ENCODE measurements around the gene COL4A4. TPM values are rescaled to one million over a fixed set of nuclear protein-coding genes. Genes with fewer than 3 reads are reported as not detected.
A peak's percentile ranks its signal among the peaks of the same experiment; 100 is the strongest.

COL4A4 gene
- total and polyA plus RNA-seq, 2 experiments from 2014 or later, result 1.3 to 3.1 TPM

DNA sequence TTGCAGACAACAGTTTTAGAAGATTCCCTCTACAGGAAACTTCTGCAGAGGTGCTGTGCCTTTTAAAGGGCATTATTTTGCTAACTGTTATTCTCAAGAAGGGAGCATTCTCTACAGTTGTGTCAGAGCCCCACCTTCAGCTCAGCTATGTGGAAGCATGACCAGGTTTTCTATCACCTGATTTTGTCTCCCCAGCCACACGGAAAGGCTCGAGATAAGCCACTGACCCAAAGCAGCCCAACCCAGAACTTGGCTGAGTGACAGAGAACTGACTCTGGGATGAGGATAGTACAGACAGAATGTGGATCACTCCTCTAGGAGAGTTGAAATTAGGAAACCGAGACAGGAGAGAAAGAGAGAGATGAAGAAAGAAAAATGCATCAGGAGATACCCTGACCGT lies 10.7 kb downstream of the COL4A4 start (continued):
- TF ChIP-seq, protein P1, sequence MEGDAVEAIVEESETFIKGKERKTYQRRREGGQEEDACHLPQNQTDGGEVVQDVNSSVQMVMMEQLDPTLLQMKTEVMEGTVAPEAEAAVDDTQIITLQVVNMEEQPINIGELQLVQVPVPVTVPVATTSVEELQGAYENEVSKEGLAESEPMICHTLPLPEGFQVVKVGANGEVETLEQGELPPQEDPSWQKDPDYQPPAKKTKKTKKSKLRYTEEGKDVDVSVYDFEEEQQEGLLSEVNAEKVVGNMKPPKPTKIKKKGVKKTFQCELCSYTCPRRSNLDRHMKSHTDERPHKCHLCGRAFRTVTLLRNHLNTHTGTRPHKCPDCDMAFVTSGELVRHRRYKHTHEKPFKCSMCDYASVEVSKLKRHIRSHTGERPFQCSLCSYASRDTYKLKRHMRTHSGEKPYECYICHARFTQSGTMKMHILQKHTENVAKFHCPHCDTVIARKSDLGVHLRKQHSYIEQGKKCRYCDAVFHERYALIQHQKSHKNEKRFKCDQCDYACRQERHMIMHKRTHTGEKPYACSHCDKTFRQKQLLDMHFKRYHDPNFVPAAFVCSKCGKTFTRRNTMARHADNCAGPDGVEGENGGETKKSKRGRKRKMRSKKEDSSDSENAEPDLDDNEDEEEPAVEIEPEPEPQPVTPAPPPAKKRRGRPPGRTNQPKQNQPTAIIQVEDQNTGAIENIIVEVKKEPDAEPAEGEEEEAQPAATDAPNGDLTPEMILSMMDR (conservative IDR thresholded peaks at IDR 0.05; ENCODE audit: low read depth in 2 of 2), result no peak
- no peak for TF ChIP-seq EZH2 (IDR thresholded peaks at IDR 0.05; ENCODE audit: low read depth, unreplicated experiment)
- no peak for TF ChIP-seq CREB1 (CRISPR knock-in tag; IDR thresholded peaks at IDR 0.05; ENCODE audit: low read depth)

DNA sequence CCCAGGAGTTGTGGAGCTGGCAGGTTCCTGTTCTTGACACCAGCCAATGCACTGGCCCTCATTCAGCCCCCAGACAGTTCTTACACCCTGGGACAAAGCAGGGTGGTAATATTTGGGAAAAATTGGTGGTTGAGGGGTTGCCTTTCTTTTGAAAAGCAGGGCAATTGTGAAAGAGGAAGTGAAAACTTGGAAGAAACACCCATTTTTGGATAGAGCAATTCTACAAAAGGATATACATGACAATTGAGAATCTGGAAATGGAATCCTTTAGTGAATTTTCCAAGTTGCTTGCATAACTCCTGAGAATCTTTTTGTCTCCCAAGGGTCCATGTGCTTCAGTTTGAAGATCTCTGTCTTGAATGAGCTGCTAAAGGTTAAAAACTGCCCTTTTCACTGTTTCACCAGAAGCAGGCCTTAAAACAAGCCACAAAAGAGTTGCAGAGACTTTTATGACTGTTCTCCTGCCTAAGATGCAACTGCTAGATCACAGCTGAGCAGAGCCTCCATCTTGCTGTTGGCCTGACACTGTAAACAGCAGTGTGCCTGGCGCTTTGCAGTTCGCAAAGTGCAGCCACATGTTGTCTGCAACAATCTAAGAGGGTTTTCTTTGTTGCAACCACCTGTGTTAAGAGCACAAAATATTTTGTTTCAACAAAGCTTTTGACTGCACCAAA lies 11.8 kb downstream of the COL4A4 start:
- 0 out of 2 replicates have a peak, but pooled peaks cover 4% of the 10 kb centered on the region for H3K36me3 ChIP-seq (ENCODE audit: insufficient read depth)
- H3F3A ChIP-seq (replicated peaks; ENCODE audit: low read depth), result no peaks in the 10 kb centered on the region
- H3K4me1 Mint-ChIP-seq, result peaks cover 13% of the 10 kb centered on the region
- peak overlapping the region; percentile 80 for H2AFZ ChIP-seq
- H3K27me3 ChIP-seq (ENCODE audit: insufficient read depth), result no peaks in the 10 kb centered on the region
- no peak overlapping the region for H3K27ac ChIP-seq (ENCODE audit: low read depth)
- no peaks in the 10 kb centered on the region for H3K79me2 ChIP-seq (replicated peaks; ENCODE audit: insufficient read depth)
- no peaks in the 10 kb centered on the region for H3K9me2 ChIP-seq (ENCODE audit: insufficient read depth)
- H3K27me3 Mint-ChIP-seq (ENCODE audit: insufficient read depth, low read depth, poor library complexity), result no peaks in the 10 kb centered on the region
- peaks cover 17% of the 10 kb centered on the region; the same call in 1 of the 2 replicates for H3K4me1 ChIP-seq (ENCODE audit: insufficient read depth)
- H3K4me3 ChIP-seq, result no peak overlapping the region
- ATAC-seq, result no peak
- no peak overlapping the region for H3K4me3 Mint-ChIP-seq
- no peak overlapping the region for H3K27ac Mint-ChIP-seq
- H3K9me3 Mint-ChIP-seq, result peaks cover 7% of the 10 kb centered on the region; the same call in 2 of the 3 replicates
- H4K20me1 ChIP-seq (replicated peaks; ENCODE audit: insufficient read depth), result no peaks in the 10 kb centered on the region
- peaks cover 3% of the 10 kb centered on the region; the same call in 2 of the 3 replicates for H3K36me3 Mint-ChIP-seq (ENCODE audit: low read depth)
- DNase-seq (ENCODE audit: low spot score), result no peak
- H3K4me2 ChIP-seq, result no peak overlapping the region
- TF ChIP-seq CREB1 (CRISPR knock-in tag; IDR thresholded peaks at IDR 0.05; ENCODE audit: low read depth), result no peak
- TF ChIP-seq, protein P1 (conservative IDR thresholded peaks at IDR 0.05; ENCODE audit: low read depth in 2 of 2), result no peak
- TF ChIP-seq NANOG (IDR thresholded peaks at IDR 0.05; ENCODE audit: borderline replicate concordance), result no peak
- TF ChIP-seq POLR2AphosphoS5 (IDR thresholded peaks at IDR 0.05; ENCODE audit: low read depth), result no peak
- TF ChIP-seq, protein P2, sequence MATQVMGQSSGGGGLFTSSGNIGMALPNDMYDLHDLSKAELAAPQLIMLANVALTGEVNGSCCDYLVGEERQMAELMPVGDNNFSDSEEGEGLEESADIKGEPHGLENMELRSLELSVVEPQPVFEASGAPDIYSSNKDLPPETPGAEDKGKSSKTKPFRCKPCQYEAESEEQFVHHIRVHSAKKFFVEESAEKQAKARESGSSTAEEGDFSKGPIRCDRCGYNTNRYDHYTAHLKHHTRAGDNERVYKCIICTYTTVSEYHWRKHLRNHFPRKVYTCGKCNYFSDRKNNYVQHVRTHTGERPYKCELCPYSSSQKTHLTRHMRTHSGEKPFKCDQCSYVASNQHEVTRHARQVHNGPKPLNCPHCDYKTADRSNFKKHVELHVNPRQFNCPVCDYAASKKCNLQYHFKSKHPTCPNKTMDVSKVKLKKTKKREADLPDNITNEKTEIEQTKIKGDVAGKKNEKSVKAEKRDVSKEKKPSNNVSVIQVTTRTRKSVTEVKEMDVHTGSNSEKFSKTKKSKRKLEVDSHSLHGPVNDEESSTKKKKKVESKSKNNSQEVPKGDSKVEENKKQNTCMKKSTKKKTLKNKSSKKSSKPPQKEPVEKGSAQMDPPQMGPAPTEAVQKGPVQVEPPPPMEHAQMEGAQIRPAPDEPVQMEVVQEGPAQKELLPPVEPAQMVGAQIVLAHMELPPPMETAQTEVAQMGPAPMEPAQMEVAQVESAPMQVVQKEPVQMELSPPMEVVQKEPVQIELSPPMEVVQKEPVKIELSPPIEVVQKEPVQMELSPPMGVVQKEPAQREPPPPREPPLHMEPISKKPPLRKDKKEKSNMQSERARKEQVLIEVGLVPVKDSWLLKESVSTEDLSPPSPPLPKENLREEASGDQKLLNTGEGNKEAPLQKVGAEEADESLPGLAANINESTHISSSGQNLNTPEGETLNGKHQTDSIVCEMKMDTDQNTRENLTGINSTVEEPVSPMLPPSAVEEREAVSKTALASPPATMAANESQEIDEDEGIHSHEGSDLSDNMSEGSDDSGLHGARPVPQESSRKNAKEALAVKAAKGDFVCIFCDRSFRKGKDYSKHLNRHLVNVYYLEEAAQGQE (IDR thresholded peaks at IDR 0.05; ENCODE audit: unreplicated experiment), result no peak
- TF ChIP-seq, protein P3, sequence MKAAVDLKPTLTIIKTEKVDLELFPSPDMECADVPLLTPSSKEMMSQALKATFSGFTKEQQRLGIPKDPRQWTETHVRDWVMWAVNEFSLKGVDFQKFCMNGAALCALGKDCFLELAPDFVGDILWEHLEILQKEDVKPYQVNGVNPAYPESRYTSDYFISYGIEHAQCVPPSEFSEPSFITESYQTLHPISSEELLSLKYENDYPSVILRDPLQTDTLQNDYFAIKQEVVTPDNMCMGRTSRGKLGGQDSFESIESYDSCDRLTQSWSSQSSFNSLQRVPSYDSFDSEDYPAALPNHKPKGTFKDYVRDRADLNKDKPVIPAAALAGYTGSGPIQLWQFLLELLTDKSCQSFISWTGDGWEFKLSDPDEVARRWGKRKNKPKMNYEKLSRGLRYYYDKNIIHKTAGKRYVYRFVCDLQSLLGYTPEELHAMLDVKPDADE (IDR thresholded peaks at IDR 0.05), result no peak
- TF ChIP-seq, protein P4, sequence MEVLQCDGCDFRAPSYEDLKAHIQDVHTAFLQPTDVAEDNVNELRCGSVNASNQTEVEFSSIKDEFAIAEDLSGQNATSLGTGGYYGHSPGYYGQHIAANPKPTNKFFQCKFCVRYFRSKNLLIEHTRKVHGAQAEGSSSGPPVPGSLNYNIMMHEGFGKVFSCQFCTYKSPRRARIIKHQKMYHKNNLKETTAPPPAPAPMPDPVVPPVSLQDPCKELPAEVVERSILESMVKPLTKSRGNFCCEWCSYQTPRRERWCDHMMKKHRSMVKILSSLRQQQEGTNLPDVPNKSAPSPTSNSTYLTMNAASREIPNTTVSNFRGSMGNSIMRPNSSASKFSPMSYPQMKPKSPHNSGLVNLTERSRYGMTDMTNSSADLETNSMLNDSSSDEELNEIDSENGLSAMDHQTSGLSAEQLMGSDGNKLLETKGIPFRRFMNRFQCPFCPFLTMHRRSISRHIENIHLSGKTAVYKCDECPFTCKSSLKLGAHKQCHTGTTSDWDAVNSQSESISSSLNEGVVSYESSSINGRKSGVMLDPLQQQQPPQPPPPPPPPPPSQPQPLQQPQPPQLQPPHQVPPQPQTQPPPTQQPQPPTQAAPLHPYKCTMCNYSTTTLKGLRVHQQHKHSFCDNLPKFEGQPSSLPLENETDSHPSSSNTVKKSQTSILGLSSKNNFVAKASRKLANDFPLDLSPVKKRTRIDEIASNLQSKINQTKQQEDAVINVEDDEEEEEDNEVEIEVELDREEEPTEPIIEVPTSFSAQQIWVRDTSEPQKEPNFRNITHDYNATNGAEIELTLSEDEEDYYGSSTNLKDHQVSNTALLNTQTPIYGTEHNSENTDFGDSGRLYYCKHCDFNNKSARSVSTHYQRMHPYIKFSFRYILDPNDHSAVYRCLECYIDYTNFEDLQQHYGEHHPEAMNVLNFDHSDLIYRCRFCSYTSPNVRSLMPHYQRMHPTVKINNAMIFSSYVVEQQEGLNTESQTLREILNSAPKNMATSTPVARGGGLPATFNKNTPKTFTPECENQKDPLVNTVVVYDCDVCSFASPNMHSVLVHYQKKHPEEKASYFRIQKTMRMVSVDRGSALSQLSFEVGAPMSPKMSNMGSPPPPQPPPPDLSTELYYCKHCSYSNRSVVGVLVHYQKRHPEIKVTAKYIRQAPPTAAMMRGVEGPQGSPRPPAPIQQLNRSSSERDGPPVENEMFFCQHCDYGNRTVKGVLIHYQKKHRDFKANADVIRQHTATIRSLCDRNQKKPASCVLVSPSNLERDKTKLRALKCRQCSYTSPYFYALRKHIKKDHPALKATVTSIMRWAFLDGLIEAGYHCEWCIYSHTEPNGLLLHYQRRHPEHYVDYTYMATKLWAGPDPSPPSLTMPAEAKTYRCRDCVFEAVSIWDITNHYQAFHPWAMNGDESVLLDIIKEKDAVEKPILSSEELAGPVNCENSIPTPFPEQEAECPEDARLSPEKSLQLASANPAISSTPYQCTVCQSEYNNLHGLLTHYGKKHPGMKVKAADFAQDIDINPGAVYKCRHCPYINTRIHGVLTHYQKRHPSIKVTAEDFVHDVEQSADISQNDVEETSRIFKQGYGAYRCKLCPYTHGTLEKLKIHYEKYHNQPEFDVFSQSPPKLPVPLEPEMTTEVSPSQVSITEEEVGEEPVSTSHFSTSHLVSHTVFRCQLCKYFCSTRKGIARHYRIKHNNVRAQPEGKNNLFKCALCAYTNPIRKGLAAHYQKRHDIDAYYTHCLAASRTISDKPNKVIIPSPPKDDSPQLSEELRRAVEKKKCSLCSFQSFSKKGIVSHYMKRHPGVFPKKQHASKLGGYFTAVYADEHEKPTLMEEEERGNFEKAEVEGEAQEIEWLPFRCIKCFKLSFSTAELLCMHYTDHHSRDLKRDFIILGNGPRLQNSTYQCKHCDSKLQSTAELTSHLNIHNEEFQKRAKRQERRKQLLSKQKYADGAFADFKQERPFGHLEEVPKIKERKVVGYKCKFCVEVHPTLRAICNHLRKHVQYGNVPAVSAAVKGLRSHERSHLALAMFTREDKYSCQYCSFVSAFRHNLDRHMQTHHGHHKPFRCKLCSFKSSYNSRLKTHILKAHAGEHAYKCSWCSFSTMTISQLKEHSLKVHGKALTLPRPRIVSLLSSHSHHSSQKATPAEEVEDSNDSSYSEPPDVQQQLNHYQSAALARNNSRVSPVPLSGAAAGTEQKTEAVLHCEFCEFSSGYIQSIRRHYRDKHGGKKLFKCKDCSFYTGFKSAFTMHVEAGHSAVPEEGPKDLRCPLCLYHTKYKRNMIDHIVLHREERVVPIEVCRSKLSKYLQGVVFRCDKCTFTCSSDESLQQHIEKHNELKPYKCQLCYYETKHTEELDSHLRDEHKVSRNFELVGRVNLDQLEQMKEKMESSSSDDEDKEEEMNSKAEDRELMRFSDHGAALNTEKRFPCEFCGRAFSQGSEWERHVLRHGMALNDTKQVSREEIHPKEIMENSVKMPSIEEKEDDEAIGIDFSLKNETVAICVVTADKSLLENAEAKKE (CRISPR knock-in tag; IDR thresholded peaks at IDR 0.05), result no peak
